SK-N-SH (cell line): ENCODE data around the gene MAN1B1. TPM values are rescaled to one million over a fixed set of nuclear protein-coding genes. Genes with fewer than 3 reads are reported as not detected.

Experiments used
- CTCF ChIA-PET: fragments of 300-600, 350-600 bp; formaldehyde crosslinking; extraction: SDS; loops from one replicate; lab custom pipeline; 2021; lab: Yijun Ruan, JAX
- POLR2A ChIA-PET: fragments of 350-600 bp; sonication (Branson Sonifier 250); formaldehyde crosslinking; extraction: SDS; loops from one replicate; lab custom pipeline; 2020; ENCODE audit warnings: antibody characterized with exemption, inconsistent platforms; lab: Yijun Ruan, JAX
- DNase-seq: peaks from one replicate; pipeline ENCODE4 v3.0.0; 2012
- H2AFZ ChIP-seq: fragments of 200-600 bp; sonication (generic); 2 replicates; pipeline ENCODE4 v1.8.1; 2016; ENCODE audit warnings: antibody characterized with exemption, mild to moderate bottlenecking, low read depth
- H3F3A ChIP-seq: fragments of 200-600 bp; sonication (generic); replicated peaks from 2 replicates; pipeline ENCODE3; 2016; ENCODE audit warnings: antibody characterized with exemption, mild to moderate bottlenecking; ENCODE audit not compliant: insufficient read depth
- H3K27ac ChIP-seq, 2 experiments: fragments of 200-500 bp in 1 of 2; fragments of 200-600 bp in 1 of 2; sonication (Bioruptor generic) in 1 of 2; sonication (generic), shearing (Covaris generic) in 1 of 2; 2 replicates each; pipeline versions ENCODE4 v1.5.1 to v1.6.1; 2014 to 2016; ENCODE audit warnings: low read depth in 2 of 2, inconsistent platforms in 1 of 2, low read length in 1 of 2, mild to moderate bottlenecking in 1 of 2, mixed read lengths in 1 of 2
- H3K27me3 ChIP-seq: fragments of 200-600 bp; sonication (generic), shearing (Covaris generic); 2 replicates; pipeline ENCODE4 v1.6.1; 2016; ENCODE audit warnings: mixed run types; ENCODE audit not compliant: insufficient read depth
- H3K36me3 ChIP-seq, 2 experiments: fragments of 200-500 bp in 1 of 2; fragments of 200-600 bp in 1 of 2; sonication (Bioruptor generic) in 1 of 2; sonication (generic) in 1 of 2; replicated peaks in 1 of 2; 2 replicates each; pipeline versions ENCODE3 to v1.5.1; 2014 to 2016; ENCODE audit warnings: low read length in 1 of 2, mild to moderate bottlenecking in 1 of 2; ENCODE audit not compliant: insufficient read depth in 2 of 2, control insufficient read depth in 1 of 2
- H3K4me1 ChIP-seq, 2 experiments: fragments of 200-500 bp in 1 of 2; fragments of 200-600 bp in 1 of 2; sonication (Bioruptor generic) in 1 of 2; sonication (generic), shearing (Covaris generic) in 1 of 2; 2 replicates each; pipeline versions ENCODE4 v1.5.1 to v1.6.1; 2014 to 2016; ENCODE audit warnings: low read depth in 1 of 2, low read length in 1 of 2, mixed run types in 1 of 2; ENCODE audit not compliant: insufficient read depth in 2 of 2, control insufficient read depth in 1 of 2
- H3K4me2 ChIP-seq: fragments of 200-600 bp; sonication (generic), shearing (Covaris generic); 2 replicates; pipeline ENCODE4 v1.6.1; 2017; ENCODE audit warnings: mixed run types
- H3K4me3 ChIP-seq, 2 experiments: fragments of 200-500 bp in 1 of 2; fragments of 200-600 bp in 1 of 2; sonication (Bioruptor generic) in 1 of 2; sonication (generic), shearing (Covaris generic) in 1 of 2; 2 replicates each; pipeline versions ENCODE4 v1.5.1 to v1.8.1; 2014 to 2016; ENCODE audit warnings: low read depth in 2 of 2, inconsistent platforms in 1 of 2, low read length in 1 of 2, mild to moderate bottlenecking in 1 of 2, mixed read lengths in 1 of 2, moderate library complexity in 1 of 2
- H3K79me2 ChIP-seq: fragments of 200-600 bp; sonication (generic); 2 replicates; pipeline ENCODE4 v1.8.1; 2017; ENCODE audit warnings: mild to moderate bottlenecking; ENCODE audit not compliant: insufficient read depth
- H3K9ac ChIP-seq: fragments of 200-600 bp; sonication (generic); 2 replicates; pipeline ENCODE4 v1.6.1; 2017; ENCODE audit warnings: mixed run types
- H3K9me2 ChIP-seq: fragments of 200-600 bp; sonication (generic); 2 replicates; pipeline ENCODE4 v1.6.1; 2017; ENCODE audit warnings: mixed run types
- H3K9me3 ChIP-seq: fragments of 200-600 bp; sonication (generic); 2 replicates; pipeline ENCODE4 v1.6.1; 2017; ENCODE audit warnings: mixed run types, mild to moderate bottlenecking, moderate library complexity
- H4K20me1 ChIP-seq: fragments of 200-600 bp; sonication (generic); 2 replicates; pipeline ENCODE4 v1.6.1; 2017; ENCODE audit warnings: mild to moderate bottlenecking, mixed run types; ENCODE audit not compliant: insufficient read depth
- EP300 ChIP-seq, 2 experiments: IDR thresholded peaks; 2 replicates each; pipeline versions ENCODE4 v1.4.0 to v1.6.1; 2012; ENCODE audit warnings: borderline replicate concordance in 1 of 2, low read depth in 1 of 2, low read length in 1 of 2
- FOSL2 ChIP-seq: IDR thresholded peaks from 2 replicates; pipeline ENCODE4 v1.4.0; 2012; ENCODE audit warnings: low read depth, mild to moderate bottlenecking, moderate library complexity, borderline replicate concordance
- IRF3 ChIP-seq: fragments of 150-350 bp; IDR thresholded peaks from 2 replicates; pipeline ENCODE4 v1.6.1; 2016; ENCODE audit warnings: mild to moderate bottlenecking, low read depth, low read length
- JUND ChIP-seq: IDR thresholded peaks from 2 replicates; pipeline ENCODE4 v1.4.0; 2012
- MAX ChIP-seq: IDR thresholded peaks from 2 replicates; pipeline ENCODE4 v1.4.0; 2012; ENCODE audit warnings: low read depth
- MXI1 ChIP-seq: IDR thresholded peaks from 2 replicates; pipeline ENCODE4 v1.6.1; 2012; ENCODE audit warnings: mild to moderate bottlenecking, low read depth, low read length, improper control_type of control experiment
- NRF1 ChIP-seq: IDR thresholded peaks from 2 replicates; pipeline ENCODE4 v1.6.1; 2012; ENCODE audit warnings: low read depth, mild to moderate bottlenecking, low read length
- PBX3 ChIP-seq: IDR thresholded peaks from 2 replicates; pipeline ENCODE4; 2012
- POLR2AphosphoS5 ChIP-seq: IDR thresholded peaks from 2 replicates; pipeline ENCODE4 v1.6.1; 2012; ENCODE audit warnings: low read depth, low read length
- RAD21 ChIP-seq: IDR thresholded peaks from 2 replicates; pipeline ENCODE4 v1.6.1; 2012; ENCODE audit warnings: mild to moderate bottlenecking, low read length
- REST ChIP-seq: IDR thresholded peaks from 2 replicates; pipeline ENCODE4 v1.6.1; 2012; ENCODE audit warnings: mild to moderate bottlenecking, low read depth, low read length, moderate library complexity
- RXRA ChIP-seq: IDR thresholded peaks from 2 replicates; pipeline ENCODE4 v1.4.0; 2012; ENCODE audit warnings: low read depth, mild to moderate bottlenecking, borderline replicate concordance
- SIN3A ChIP-seq: IDR thresholded peaks from 2 replicates; pipeline ENCODE4 v1.6.1; 2012; ENCODE audit warnings: low read depth, mild to moderate bottlenecking, low read length, moderate library complexity, borderline replicate concordance
- SMC3 ChIP-seq: IDR thresholded peaks from 2 replicates; pipeline ENCODE4 v1.6.1; 2012; ENCODE audit warnings: low read depth, low read length, improper control_type of control experiment
- TEAD4 ChIP-seq: IDR thresholded peaks from 2 replicates; pipeline ENCODE4 v1.4.0; 2012; ENCODE audit warnings: mild to moderate bottlenecking, borderline replicate concordance; ENCODE audit not compliant: insufficient read depth
- USF1 ChIP-seq: IDR thresholded peaks from 2 replicates; pipeline ENCODE4 v1.4.0; 2012; ENCODE audit warnings: low read depth, borderline replicate concordance
- YY1 ChIP-seq: IDR thresholded peaks from 2 replicates; pipeline ENCODE4 v1.4.0; 2012; ENCODE audit warnings: low read depth, mild to moderate bottlenecking
- WGBS: methylation state at CpG from one replicate; pipeline ENCODE4 v1.1.6; 2017; ENCODE audit warnings: low lambda C conversion rate; 5-methylcytosine and 5-hydroxymethylcytosine counted together
- polyA plus RNA-seq, 3 experiments: library from polyadenylated mRNA; depleted of rRNA; stranded (reverse); fragments of >200 nt; gene quantifications; 2 replicates each; pipeline ENCODE4 v1.2.3, GENCODE V29; 2012

Gene MAN1B1
- polyA plus RNA-seq, 1 of the 3 experiments (the other 2 are of a cell fraction): 57.8 TPM

- Histone ChIP-seq H3F3A (no peaks in the 10 kb centered on the region), H3K27ac (no peak overlapping the region), H4K20me1 (no peaks in the 10 kb centered on the region), H3K9me2 (no peaks in the 10 kb centered on the region), H3K4me1 (peaks cover 0 to 35% of the 10 kb centered on the region in 2 experiments; a peak in 2 of 4 replicates), H3K4me2 (no peak overlapping the region), H3K27me3 (0 out of 2 replicates have a peak, but pooled peaks cover 5% of the 10 kb centered on the region), H2AFZ (no peak overlapping the region), H3K36me3 (no peaks in the 10 kb centered on the region), H3K9me3 (no peaks in the 10 kb centered on the region), H3K9ac (no peak overlapping the region), H3K4me3 (no peak overlapping the region), H3K79me2 (no peaks in the 10 kb centered on the region)
- POLR2A ChIA-PET: no interaction called here
- TF ChIP-seq JUND: no peak
- no peak for TF ChIP-seq FOSL2
- TF ChIP-seq USF1: no peak
- no peak for TF ChIP-seq MAX
- no peak for TF ChIP-seq IRF3
- no peak for TF ChIP-seq REST
- TF ChIP-seq SIN3A: no peak
- TF ChIP-seq TEAD4: no peak
- no peak for TF ChIP-seq YY1
- TF ChIP-seq EP300 (IDR thresholded peaks at IDR 0.05; ENCODE audit: borderline replicate concordance in 1 of 2, low read depth in 1 of 2, low read length in 1 of 2): no peak
- no peak for TF ChIP-seq SMC3
- no peak for TF ChIP-seq RXRA
- no peak for TF ChIP-seq PBX3
- no peak for TF ChIP-seq RAD21
- no peak for TF ChIP-seq MXI1
- TF ChIP-seq POLR2AphosphoS5: no peak
- TF ChIP-seq NRF1: no peak
- CTCF ChIA-PET: interaction anchor here (0.8 to 19.8 kb wide), 6 partner anchors 9 to 105 kb away, joined by 3 to 803 read pairs (median 4); partner anchors contain the start of genes ABCA2 and SAPCD2
- 78% methylated on average over 20 of the region's 71 CpGs for WGBS
- no peak for DNase-seq
Observed at GRCh38 chr9:137052998-137053943, 33.5 kb upstream of the MAN1B1 start.
